ENCODE measurements around the gene TMEM18.
"Not testable (repeated sequence)": the region's sequence is repeated elsewhere in the genome, so short reads cannot be mapped to it uniquely, and the experiment has no call there.

Gene TMEM18

DNA sequence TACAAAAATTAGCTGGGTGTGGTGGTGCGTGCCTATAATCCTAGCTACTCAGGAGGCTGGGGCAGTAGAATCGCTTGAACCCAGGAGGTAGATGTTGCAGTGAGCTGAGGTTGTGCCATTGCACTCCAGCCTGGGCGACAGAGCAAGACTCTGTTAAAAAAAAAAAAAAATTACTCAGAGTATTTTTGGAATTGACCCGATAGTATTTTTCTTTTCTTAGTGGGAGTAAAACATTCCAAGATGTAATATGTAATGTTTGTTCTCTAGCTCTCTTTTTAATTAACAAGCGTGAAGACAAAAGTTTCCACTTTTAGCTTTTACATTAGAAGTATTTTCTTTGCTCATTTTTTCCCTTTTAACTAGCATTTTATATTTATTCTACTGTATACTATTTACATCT is 12.0 kb upstream of the TMEM18 start:
- TF ChIP-seq EZH2phosphoT487 (IDR thresholded peaks at IDR 0.05; ENCODE audit: low read length) (no peak), EZH2 (optimal IDR thresholded peaks at IDR 0.05; ENCODE audit: low read depth, low read length) (no peak)
- TF ChIP-seq, protein P1, sequence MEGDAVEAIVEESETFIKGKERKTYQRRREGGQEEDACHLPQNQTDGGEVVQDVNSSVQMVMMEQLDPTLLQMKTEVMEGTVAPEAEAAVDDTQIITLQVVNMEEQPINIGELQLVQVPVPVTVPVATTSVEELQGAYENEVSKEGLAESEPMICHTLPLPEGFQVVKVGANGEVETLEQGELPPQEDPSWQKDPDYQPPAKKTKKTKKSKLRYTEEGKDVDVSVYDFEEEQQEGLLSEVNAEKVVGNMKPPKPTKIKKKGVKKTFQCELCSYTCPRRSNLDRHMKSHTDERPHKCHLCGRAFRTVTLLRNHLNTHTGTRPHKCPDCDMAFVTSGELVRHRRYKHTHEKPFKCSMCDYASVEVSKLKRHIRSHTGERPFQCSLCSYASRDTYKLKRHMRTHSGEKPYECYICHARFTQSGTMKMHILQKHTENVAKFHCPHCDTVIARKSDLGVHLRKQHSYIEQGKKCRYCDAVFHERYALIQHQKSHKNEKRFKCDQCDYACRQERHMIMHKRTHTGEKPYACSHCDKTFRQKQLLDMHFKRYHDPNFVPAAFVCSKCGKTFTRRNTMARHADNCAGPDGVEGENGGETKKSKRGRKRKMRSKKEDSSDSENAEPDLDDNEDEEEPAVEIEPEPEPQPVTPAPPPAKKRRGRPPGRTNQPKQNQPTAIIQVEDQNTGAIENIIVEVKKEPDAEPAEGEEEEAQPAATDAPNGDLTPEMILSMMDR (IDR thresholded peaks at IDR 0.05; ENCODE audit: low read length), result no peak
- no peaks in the 10 kb centered on the region for H4K20me1 ChIP-seq (ENCODE audit: insufficient read depth, low read length)
- no peak overlapping the region for H3K9ac ChIP-seq (ENCODE audit: low read length)
- no peaks in the 10 kb centered on the region for H3K27me3 ChIP-seq (replicated peaks; ENCODE audit: insufficient read depth, low read length)
- H3K4me1 ChIP-seq (ENCODE audit: low read length), result no peaks in the 10 kb centered on the region; the same call in 1 of the 2 replicates
- no peak overlapping the region for H3K4me3 ChIP-seq (ENCODE audit: low read length)
- no peaks in the 10 kb centered on the region for H3K9me2 ChIP-seq (replicated peaks; ENCODE audit: insufficient read depth, low read length)
- H3K36me3 ChIP-seq (replicated peaks; ENCODE audit: insufficient read depth, low read length), result no peaks in the 10 kb centered on the region
- no peaks in the 10 kb centered on the region for H3F3A ChIP-seq (ENCODE audit: insufficient read depth, low read length)
- no peak overlapping the region for H2AFZ ChIP-seq (ENCODE audit: low read length)
- no peak overlapping the region for H3K4me2 ChIP-seq (ENCODE audit: low read depth, low read length)
- no peaks in the 10 kb centered on the region for H3K9me3 ChIP-seq (replicated peaks; ENCODE audit: insufficient read depth, low read length)
- H3K27ac ChIP-seq (ENCODE audit: low read length), result no peak overlapping the region
- DNase-seq, result no peak
- no peaks in the 10 kb centered on the region for H3K79me2 ChIP-seq (ENCODE audit: low read length)

DNA sequence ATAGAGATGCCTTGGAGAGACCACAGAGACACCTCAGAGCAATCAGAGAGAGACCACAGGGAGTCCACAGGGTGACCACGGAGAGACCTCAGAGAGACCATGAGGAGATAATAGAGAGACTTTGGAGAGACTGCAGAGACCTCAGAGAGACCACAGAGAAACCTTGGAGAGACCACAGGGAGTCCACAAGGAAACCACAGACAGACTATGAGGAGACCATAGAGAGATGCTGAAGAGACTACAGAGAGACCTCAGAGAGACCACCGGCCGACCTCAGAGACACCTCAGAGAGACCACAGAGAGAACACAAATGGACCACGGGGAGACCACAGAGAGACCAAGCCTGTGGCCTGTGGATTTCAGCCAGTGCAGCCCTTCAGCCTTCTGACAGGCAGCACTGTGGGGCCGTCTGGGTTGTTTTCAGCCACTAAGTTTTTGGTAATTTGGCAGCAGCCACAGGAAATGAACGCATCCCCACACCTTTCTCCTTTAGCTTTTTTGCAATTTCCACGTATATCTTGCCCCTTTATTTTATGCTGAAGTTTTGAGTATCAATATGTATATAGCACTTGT is 11.4 kb upstream of the TMEM18 start:
- Histone ChIP-seq H3F3A (ENCODE audit: insufficient read depth, low read length) (no peaks in the 10 kb centered on the region), H2AFZ (ENCODE audit: low read length) (no peak overlapping the region), H3K79me2 (ENCODE audit: low read length) (no peaks in the 10 kb centered on the region), H3K4me1 (ENCODE audit: low read length) (no peaks in the 10 kb centered on the region; the same call in 1 of the 2 replicates), H3K27me3 (replicated peaks; ENCODE audit: insufficient read depth, low read length) (no peaks in the 10 kb centered on the region), H3K4me2 (ENCODE audit: low read depth, low read length) (no peak overlapping the region), H3K9me3 (replicated peaks; ENCODE audit: insufficient read depth, low read length) (no peaks in the 10 kb centered on the region), H3K4me3 (ENCODE audit: low read length) (no peak overlapping the region), H3K36me3 (replicated peaks; ENCODE audit: insufficient read depth, low read length) (no peaks in the 10 kb centered on the region), H3K27ac (ENCODE audit: low read length) (no peak overlapping the region), H3K9ac (ENCODE audit: low read length) (no peak overlapping the region), H3K9me2 (replicated peaks; ENCODE audit: insufficient read depth, low read length) (no peaks in the 10 kb centered on the region), H4K20me1 (ENCODE audit: insufficient read depth, low read length) (no peaks in the 10 kb centered on the region)
- DNase-seq, result no peak
- TF ChIP-seq EZH2 (optimal IDR thresholded peaks at IDR 0.05; ENCODE audit: low read depth, low read length) (no peak), EZH2phosphoT487 (IDR thresholded peaks at IDR 0.05; ENCODE audit: low read length) (no peak)
- TF ChIP-seq, protein P1 (IDR thresholded peaks at IDR 0.05; ENCODE audit: low read length), result no peak

DNA sequence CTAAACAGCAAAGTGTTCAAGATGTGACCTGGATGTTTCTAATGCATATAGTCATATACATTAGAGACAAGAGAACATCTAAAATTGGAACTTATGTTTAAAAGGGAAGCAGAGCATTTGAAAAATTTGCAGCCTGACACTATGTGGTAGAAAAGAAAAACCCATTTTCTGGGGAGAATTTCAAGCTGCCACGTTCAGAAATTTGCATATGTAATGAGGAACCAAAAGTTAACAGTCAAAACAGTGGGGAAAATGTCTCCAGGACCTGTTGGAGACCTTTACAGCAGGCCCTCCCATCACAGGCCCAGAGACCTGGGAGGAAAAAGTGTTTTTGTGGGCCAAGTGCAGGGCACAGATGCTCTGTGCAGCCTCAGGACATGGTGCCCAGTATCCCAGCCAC is 8.2 kb upstream of the TMEM18 start:
- no peaks in the 10 kb centered on the region for H4K20me1 ChIP-seq (ENCODE audit: insufficient read depth, low read length)
- no peaks in the 10 kb centered on the region for H3K36me3 ChIP-seq (replicated peaks; ENCODE audit: insufficient read depth, low read length)
- no peak overlapping the region for H3K27ac ChIP-seq (ENCODE audit: low read length)
- H3K4me3 ChIP-seq (ENCODE audit: low read length), result no peak overlapping the region
- no peaks in the 10 kb centered on the region for H3F3A ChIP-seq (ENCODE audit: insufficient read depth, low read length)
- no peak overlapping the region for H2AFZ ChIP-seq (ENCODE audit: low read length)
- no peak overlapping the region for H3K9ac ChIP-seq (ENCODE audit: low read length)
- no peaks in the 10 kb centered on the region for H3K9me3 ChIP-seq (replicated peaks; ENCODE audit: insufficient read depth, low read length)
- no peak overlapping the region for H3K4me2 ChIP-seq (ENCODE audit: low read depth, low read length)
- DNase-seq, result no peak
- H3K9me2 ChIP-seq (replicated peaks; ENCODE audit: insufficient read depth, low read length), result no peaks in the 10 kb centered on the region
- H3K27me3 ChIP-seq (replicated peaks; ENCODE audit: insufficient read depth, low read length), result no peaks in the 10 kb centered on the region
- H3K79me2 ChIP-seq (ENCODE audit: low read length), result no peaks in the 10 kb centered on the region
- TF ChIP-seq EZH2phosphoT487 (IDR thresholded peaks at IDR 0.05; ENCODE audit: low read length), result no peak
- no peak for TF ChIP-seq EZH2 (optimal IDR thresholded peaks at IDR 0.05; ENCODE audit: low read depth, low read length)
- TF ChIP-seq, protein P1 (IDR thresholded peaks at IDR 0.05; ENCODE audit: low read length), result no peak
- H3K4me1 ChIP-seq (ENCODE audit: low read length), result no peaks in the 10 kb centered on the region; the same call in 1 of the 2 replicates

DNA sequence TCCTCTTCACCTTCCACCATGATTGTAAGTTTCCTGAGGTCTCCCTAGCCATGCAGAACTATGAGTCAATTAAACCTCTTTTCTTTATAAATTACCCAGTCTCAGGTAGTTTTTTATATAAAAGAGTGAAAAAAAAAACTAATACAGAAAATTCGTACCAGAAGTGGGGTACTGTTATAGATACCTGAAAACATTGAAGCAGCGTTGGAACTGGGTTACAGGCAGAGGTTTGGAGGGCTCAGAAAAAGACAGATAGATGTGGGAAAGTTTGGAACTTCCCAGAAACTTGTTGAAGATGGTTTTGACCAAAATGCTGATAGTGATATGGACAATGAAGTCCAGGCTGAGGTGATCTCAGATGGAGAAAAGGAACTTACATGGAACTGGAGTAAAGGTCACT is 7.7 kb upstream of the TMEM18 start:
- H2AFZ ChIP-seq (ENCODE audit: low read length); H3K4me2 ChIP-seq (ENCODE audit: low read depth, low read length); H3K36me3 ChIP-seq (replicated peaks; ENCODE audit: insufficient read depth, low read length); H3K9ac ChIP-seq (ENCODE audit: low read length); DNase-seq; H4K20me1 ChIP-seq (ENCODE audit: insufficient read depth, low read length); H3K9me2 ChIP-seq (replicated peaks; ENCODE audit: insufficient read depth, low read length); H3K9me3 ChIP-seq (replicated peaks; ENCODE audit: insufficient read depth, low read length); H3K79me2 ChIP-seq (ENCODE audit: low read length); H3K27me3 ChIP-seq (replicated peaks; ENCODE audit: insufficient read depth, low read length); H3F3A ChIP-seq (ENCODE audit: insufficient read depth, low read length); H3K27ac ChIP-seq (ENCODE audit: low read length); H3K4me1 ChIP-seq (ENCODE audit: low read length); H3K4me3 ChIP-seq (ENCODE audit: low read length): not testable (repeated sequence)

Measured in MM.1S (cell line).